HG02884 (cell line): ENCODE results near the gene ATOH1.

Experiments used
- ATAC-seq: cut with Tn5 transposase; IDR thresholded peaks from one replicate; pipeline ENCODE4 v1.9.1; 2021; ENCODE audit warnings: mild to moderate bottlenecking, moderate library complexity; ENCODE audit not compliant: unreplicated experiment

Gene ATOH1

DNA sequence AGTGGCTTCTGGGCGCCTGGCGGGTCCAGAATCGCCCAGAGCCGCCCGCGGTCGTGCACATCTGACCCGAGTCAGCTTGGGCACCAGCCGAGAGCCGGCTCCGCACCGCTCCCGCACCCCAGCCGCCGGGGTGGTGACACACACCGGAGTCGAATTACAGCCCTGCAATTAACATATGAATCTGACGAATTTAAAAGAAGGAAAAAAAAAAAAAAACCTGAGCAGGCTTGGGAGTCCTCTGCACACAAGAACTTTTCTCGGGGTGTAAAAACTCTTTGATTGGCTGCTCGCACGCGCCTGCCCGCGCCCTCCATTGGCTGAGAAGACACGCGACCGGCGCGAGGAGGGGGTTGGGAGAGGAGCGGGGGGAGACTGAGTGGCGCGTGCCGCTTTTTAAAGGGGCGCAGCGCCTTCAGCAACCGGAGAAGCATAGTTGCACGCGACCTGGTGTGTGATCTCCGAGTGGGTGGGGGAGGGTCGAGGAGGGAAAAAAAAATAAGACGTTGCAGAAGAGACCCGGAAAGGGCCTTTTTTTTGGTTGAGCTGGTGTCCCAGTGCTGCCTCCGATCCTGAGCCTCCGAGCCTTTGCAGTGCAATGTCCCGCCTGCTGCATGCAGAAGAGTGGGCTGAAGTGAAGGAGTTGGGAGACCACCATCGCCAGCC lies at the start of gene ATOH1:
TSS of gene ATOH1 (plus strand) at position 422 of the 663 bp plus-strand sequence. CDS start at position 596, 174 bp downstream.
- no peak for ATAC-seq

DNA sequence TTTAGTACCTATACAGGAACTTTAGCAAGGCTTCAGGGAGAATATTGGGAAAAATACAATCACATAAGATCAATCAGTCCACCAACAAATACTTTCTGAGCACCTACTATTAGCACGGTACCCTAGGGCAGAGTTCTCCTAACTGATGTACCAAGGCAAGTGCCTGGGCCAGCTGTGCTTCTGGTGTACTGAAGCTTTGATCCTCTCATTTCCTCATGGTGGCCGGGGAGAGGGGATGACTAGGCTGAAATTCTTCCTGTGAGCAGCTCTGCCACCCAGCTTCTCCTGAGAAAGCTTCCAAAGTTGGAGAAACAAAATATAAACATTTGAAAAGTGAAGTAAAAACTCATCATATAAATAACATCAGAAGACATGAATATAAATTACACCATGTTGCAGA lies 49.3 kb upstream of the ATOH1 start:
- no peak for ATAC-seq

DNA sequence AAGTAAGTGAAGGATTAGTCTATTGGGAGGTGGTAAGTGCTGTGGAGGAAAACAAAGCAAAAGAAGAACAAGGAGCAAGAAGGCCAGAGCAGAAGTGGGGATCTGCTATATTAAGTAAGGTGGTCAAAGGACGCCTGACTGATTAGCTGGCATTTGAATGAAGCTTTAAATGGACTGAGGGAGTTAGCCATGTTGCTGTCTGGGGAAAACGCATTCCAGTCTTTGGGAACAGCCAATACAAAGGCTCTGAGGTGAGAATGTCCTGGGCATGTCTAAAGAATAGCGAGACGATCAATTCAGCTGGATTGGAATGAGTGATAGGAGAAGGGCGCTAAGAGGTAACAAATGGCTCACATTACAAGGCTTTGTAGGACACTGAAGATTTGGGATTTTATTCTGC lies 48.5 kb upstream of the ATOH1 start:
- ATAC-seq: no peak

DNA sequence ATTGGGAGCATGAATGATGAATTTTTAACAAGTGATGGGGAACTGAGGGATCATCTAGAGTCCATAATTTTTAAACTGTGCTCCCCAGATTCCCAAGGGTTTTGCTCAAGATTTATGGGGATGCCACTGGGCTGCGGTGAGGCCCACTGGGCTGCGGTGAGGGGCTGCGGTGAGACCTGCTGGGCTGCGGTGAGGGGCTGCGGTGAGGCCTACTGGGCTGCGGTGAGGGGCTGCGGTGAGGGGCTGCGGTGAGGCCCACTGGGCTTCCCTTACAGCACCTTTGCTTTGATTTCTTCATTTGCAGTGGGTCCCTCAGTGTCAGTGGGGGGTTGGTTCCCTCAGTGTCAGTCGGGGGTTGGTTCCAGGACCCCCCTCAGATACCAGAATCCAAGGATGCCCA lies 47.4 kb upstream of the ATOH1 start:
- ATAC-seq: no peak

DNA sequence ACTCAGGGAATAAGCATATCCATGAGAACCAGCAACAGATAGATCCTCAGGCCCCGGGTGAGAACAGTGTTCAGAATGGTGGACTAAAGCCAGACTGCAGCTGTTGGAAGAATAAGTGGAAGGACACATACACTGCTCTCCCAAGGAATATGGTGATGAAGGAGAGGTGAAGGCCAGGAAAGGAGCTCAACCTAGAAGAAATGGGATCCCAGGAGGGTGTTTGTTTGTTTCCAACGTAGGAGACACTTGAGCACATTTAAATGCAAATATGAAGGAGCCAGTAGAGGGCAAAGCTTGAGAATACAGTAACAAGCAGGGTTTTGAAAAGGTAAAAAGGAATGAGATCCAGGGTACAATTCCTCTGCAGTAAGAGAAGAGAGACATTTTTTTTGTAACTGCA lies 42.4 kb upstream of the ATOH1 start:
- ATAC-seq: no peak

DNA sequence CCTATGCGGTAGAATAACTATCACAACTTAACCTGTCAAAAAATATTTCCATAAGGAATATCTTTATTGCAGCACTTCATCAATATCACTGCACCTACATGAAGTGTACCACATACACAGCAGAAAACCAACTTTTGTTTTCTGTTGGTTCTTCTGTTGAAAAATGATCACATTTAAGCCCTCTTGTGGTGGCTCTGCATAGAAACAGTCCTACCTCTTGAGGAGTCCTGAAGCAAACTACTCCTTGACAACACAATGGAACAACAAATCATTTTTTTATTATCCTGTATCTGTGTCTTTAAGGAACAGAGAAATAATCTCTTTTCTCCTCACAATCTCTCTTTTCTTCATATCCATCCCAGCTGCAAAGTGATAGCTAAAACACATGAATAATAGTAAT lies 39.8 kb upstream of the ATOH1 start:
- no peak for ATAC-seq

GRCh38 chr4:93791570-93792195 lies 36.9 kb upstream of the ATOH1 start:
- ATAC-seq: peak; percentile 83

GRCh38 chr4:93802045-93802444 lies 26.5 kb upstream of the ATOH1 start:
- no peak for ATAC-seq

DNA sequence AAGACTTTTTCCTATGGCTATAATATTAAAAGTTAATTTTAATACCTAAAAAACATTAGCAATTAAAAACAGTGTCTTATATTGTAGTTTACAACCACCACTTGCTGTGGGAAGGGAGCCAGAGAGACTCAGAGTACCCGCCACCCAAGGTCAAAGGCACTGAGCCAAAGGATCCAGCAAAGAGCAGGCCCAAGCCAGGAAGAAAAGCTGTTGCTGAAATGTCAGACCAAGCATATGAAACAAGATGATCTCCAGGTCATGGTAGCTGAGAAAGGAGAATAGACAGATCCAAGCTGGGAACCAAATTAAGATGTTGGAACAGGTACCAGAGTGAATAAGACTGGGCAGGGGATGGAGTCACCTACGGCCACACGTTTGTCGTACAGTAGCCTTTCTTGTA lies 18.8 kb upstream of the ATOH1 start:
- no peak for ATAC-seq

- ATAC-seq: no peak
These were observed 18.1 kb upstream of the ATOH1 start for GRCh38 chr4:93810340-93810992.

GRCh38 chr4:93813092-93813491 lies 15.5 kb upstream of the ATOH1 start:
- ATAC-seq: no peak

- no peak for ATAC-seq
These were observed 14.4 kb upstream of the ATOH1 start for GRCh38 chr4:93814141-93814540.

DNA sequence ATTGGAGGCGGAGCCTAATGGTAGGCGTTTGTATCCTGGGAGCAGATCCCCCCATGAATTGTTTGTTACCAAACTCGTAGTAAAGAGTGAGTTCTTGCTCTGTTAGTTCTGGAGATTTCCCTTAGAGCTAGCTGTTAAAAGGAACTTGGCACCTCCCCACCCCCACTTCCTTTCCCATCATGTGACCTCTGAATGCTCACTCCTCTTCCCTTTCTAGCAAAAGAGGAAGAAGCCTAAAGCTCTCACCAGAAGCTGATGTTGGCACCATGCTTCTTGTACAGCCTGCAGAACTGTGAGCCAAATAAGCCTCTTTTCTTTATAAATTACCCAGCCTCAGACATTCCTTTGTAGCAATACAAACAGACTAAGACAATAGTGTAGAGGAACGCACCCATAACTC lies 13.8 kb upstream of the ATOH1 start:
- ATAC-seq: no peak

DNA sequence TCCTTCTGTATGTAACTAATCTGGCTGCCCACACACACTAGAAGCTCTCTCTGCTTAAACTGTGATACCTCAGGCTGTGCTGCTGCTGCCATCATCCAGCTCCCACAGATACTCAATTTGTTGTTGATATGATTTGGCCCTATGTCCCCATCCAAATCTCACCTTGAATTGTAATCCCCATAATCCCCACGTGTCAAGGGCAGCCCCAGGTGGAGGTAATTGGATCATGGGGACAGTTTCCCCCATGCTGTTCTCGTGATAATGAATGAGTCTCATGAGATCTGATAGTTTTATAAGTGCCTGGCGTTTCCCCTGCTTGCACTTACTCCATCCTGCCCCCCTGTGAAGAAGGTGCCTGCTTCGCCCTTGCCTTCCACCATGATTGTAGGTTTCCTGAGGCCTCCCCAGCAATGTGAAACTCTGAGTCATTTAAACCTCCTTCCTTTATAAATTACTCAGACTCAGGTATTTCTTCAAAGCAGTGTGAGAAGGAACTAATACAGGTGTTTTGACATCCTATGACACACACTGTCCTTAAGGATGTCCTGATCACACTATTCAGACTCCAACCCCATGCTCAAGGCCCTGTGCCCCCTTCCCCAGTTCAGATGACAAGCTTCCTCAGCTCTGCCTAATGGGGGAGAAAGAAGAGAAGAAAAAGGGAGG lies 2.9 kb upstream of the ATOH1 start:
- ATAC-seq: no peak

- ATAC-seq: no peak
These were observed 1.1 kb upstream of the ATOH1 start for GRCh38 chr4:93827272-93827947.

GRCh38 chr4:93828995-93829819 lies 654 bp downstream of the ATOH1 start:
- ATAC-seq: no peak

DNA sequence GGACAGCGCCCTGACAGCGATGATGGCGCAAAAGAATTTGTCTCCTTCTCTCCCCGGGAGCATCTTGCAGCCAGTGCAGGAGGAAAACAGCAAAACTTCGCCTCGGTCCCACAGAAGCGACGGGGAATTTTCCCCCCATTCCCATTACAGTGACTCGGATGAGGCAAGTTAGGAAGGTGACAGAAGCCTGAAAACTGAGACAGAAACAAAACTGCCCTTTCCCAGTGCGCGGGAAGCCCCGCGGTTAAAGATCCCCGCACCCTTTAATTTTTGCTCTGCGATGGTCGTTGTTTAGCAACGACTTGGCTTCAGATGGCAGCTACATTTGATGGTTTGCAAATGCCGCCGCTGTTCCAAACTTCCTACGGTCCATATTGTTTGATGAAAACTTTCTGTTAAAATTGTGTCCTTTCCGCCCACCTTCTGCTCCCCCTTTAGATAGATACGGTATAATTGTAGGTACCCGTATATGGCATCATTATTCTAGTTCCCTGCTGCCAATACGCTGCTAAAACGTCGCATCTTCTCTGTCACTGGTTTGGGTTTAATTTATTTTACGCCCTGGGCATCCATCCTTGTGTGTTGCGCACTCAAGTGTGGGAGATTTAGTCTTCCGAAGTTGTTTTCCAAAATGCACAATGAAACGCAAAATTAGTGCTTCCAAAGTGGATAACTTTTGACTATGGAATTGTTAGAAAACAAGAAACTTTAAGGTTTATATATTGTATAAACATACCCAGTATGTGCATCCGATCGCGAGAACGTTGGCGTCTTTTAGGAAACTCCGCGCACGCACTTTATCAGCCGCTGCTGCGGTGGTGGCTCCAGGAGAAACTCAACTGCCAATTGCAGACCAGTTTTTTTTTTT lies 1.5 kb downstream of the ATOH1 start:
- no peak for ATAC-seq

- ATAC-seq: no peak
These were observed 3.4 kb downstream of the ATOH1 start for GRCh38 chr4:93831716-93832496.
